ENCODE results near the gene EPN2. TPM values are rescaled to one million over a fixed set of nuclear protein-coding genes. Genes with fewer than 3 reads are reported as not detected.
"Not testable (repeated sequence)": the region's sequence is repeated elsewhere in the genome, so short reads cannot be mapped to it uniquely, and the experiment has no call there.

The EPN2 gene
- total RNA-seq (2021) = 113 TPM in 2 replicates
- Bru-seq, nascent RNA = percentile 89 among the genes with signal in this experiment
- percentile 95 among the genes with signal in this experiment for BruChase-seq, experiment 1, labeled RNA remaining after a 2-hour chase
- percentile 85 among the genes with signal in this experiment for BruChase-seq, experiment 2, labeled RNA remaining after a 6-hour chase
- long read RNA-seq, full-length matches to known transcripts = 26 of 76 reads
- long read RNA-seq, partial matches to known transcripts = 8 of 76 reads
- long read RNA-seq, other reads (novel, unspliced or antisense) = 42 of 76 reads

GRCh38 chr17:19237139-19237388 lies at the start of gene EPN2:
TSS of gene EPN2 (plus strand) at chr17:19237366. CDS start at chr17:19283120, 45,754 bp downstream.
- CTCF ChIA-PET; H3K9me3 ChIP-seq (ENCODE audit: insufficient read depth, low read depth); H3K36me3 ChIP-seq (ENCODE audit: low read depth); H3K9me2 ChIP-seq (ENCODE audit: insufficient read depth); BruUV-seq (replicated peaks); POLR2A ChIA-PET (ENCODE audit: unreplicated experiment); H3K27me3 ChIP-seq (ENCODE audit: insufficient read depth, low read depth); intact Hi-C loops (cut with micrococcal nuclease; ENCODE audit: unreplicated experiment): not testable (repeated sequence)
- H3K79me2 ChIP-seq (ENCODE audit: low read depth) = peaks cover 47% of the 10 kb centered on the region
- H3K4me2 ChIP-seq = peak within 1 kb of the TSS; percentile 88
- peaks cover 32% of the 10 kb centered on the region for H3K4me1 ChIP-seq (replicated peaks; ENCODE audit: insufficient read depth)
- peaks cover 27% of the 10 kb centered on the region for H3F3A ChIP-seq (ENCODE audit: insufficient read depth, low read depth)
- H3K27ac ChIP-seq = peak within 1 kb of the TSS; percentile 85
- peaks cover 13% of the 10 kb centered on the region; the same call in 1 of the 2 replicates for H4K20me1 ChIP-seq (ENCODE audit: insufficient read depth)
- H3K4me3 ChIP-seq = peak within 1 kb of the TSS; percentile 96
- DNase-seq = peak in 1 of 2 experiments; percentile 78
- H2AFZ ChIP-seq = peak within 1 kb of the TSS; percentile 86

DNA sequence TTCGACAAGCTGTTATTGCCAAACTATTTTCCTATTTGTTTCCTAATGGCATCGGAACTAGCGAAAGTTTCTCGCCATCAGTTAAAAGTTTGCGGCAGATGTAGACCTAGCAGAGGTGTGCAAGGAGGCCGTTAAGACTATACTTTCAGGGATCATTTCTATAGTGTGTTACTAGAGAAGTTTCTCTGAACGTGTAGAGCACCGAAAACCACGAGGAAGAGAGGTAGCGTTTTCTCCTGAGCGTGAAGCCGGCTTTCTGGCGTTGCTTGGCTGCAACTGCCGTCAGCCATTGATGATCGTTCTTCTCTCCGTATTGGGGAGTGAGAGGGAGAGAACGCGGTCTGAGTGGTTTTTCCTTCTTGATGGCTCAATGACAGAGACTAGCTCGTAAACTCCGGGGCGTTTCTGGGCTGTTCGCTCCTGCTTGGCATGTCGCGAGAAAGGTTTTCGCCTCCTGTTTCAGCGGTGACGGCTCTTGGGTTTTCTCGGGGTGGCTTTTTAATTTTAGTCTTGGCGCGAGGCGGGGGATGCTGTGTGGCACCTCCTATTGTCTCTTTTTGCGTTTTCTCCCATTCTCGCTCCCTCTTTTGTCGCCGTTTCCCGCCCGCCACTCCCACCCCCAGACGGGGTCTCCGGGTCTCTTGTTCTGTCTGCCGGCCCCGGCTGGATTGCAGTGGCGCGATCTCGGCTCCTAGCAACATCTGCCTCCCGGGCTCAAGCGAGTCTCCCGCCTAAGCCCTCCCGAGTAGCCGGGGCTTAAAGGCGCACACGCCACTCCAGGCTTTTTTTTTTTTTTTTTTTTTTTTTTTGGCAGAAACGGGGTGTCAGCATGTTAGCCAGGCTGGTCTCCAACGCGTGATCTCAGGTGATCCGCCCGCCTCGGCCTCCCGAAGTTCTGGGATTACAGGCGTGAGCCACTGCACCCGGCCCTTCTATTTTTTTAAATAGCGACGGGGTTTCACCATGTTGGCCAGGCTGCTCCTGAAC lies 49.0 kb upstream of the EPN2 start:
- intact Hi-C loops (cut with micrococcal nuclease; ENCODE audit: unreplicated experiment); CTCF ChIA-PET; H3K36me3 ChIP-seq (ENCODE audit: low read depth); H3K27ac ChIP-seq; H3K9me3 ChIP-seq (ENCODE audit: insufficient read depth, low read depth); POLR2A ChIA-PET (ENCODE audit: unreplicated experiment); H3K4me1 ChIP-seq (replicated peaks; ENCODE audit: insufficient read depth); H3F3A ChIP-seq (ENCODE audit: insufficient read depth, low read depth); H4K20me1 ChIP-seq (ENCODE audit: insufficient read depth); H2AFZ ChIP-seq; H3K4me2 ChIP-seq; H3K4me3 ChIP-seq; H3K27me3 ChIP-seq (ENCODE audit: insufficient read depth, low read depth); H3K79me2 ChIP-seq (ENCODE audit: low read depth); H3K9me2 ChIP-seq (ENCODE audit: insufficient read depth): not testable (repeated sequence)
- peak in 1 of 2 experiments; percentile 99 for DNase-seq
- BruUV-seq (replicated peaks) = TSS peak; percentile 100

DNA sequence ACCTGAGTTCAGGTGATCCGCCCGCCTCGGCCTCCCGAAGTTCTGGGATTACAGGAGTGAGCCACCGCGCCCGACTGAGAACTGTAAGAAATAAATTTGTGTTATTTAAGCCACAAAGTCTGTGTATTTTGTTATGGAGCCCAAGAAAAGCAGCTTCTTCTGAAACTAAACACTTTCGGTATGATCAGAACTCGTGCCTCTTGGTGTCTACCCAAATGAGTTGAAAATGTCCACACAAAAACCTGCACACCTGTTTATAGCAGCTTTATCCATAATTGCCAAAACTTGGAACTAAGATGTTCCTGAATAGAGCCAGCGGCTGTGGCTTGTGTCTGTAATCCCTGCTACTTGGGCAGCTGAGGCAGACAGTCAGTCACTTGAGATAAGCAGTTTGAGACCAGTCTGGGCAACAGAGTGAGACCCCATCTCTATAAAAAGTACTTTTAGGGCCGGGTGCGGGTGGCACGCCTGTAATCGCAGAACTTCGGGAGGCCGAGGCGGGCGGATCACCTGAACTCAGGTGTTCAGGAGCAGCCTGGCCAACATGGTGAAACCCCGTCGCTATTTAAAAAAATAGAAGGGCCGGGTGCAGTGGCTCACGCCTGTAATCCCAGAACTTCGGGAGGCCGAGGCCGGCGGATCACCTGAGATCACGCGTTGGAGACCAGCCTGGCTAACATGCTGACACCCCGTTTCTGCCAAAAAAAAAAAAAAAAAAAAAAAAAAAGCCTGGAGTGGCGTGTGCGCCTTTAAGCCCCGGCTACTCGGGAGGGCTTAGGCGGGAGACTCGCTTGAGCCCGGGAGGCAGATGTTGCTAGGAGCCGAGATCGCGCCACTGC lies 48.1 kb upstream of the EPN2 start:
- H3K27me3 ChIP-seq (ENCODE audit: insufficient read depth, low read depth); intact Hi-C loops (cut with micrococcal nuclease; ENCODE audit: unreplicated experiment); H3K4me1 ChIP-seq (replicated peaks; ENCODE audit: insufficient read depth); CTCF ChIA-PET; DNase-seq; BruUV-seq (replicated peaks); H3K36me3 ChIP-seq (ENCODE audit: low read depth); POLR2A ChIA-PET (ENCODE audit: unreplicated experiment); H3K79me2 ChIP-seq (ENCODE audit: low read depth); H2AFZ ChIP-seq; H4K20me1 ChIP-seq (ENCODE audit: insufficient read depth); H3K4me3 ChIP-seq; H3K4me2 ChIP-seq; H3K9me3 ChIP-seq (ENCODE audit: insufficient read depth, low read depth); H3K27ac ChIP-seq; H3K9me2 ChIP-seq (ENCODE audit: insufficient read depth); H3F3A ChIP-seq (ENCODE audit: insufficient read depth, low read depth): not testable (repeated sequence)

GRCh38 chr17:19189781-19190405 lies 47.3 kb upstream of the EPN2 start:
- DNase-seq; POLR2A ChIA-PET (ENCODE audit: unreplicated experiment); H3K9me3 ChIP-seq (ENCODE audit: insufficient read depth, low read depth); intact Hi-C loops (cut with micrococcal nuclease; ENCODE audit: unreplicated experiment); H3K4me3 ChIP-seq; H3K27me3 ChIP-seq (ENCODE audit: insufficient read depth, low read depth); H3K4me1 ChIP-seq (replicated peaks; ENCODE audit: insufficient read depth); H4K20me1 ChIP-seq (ENCODE audit: insufficient read depth); H3K27ac ChIP-seq; H2AFZ ChIP-seq; H3K4me2 ChIP-seq; H3K9me2 ChIP-seq (ENCODE audit: insufficient read depth); H3K79me2 ChIP-seq (ENCODE audit: low read depth); CTCF ChIA-PET; H3F3A ChIP-seq (ENCODE audit: insufficient read depth, low read depth); H3K36me3 ChIP-seq (ENCODE audit: low read depth): not testable (repeated sequence)
- BruUV-seq (replicated peaks) = TSS peak; percentile 98

Measured in PC-9 (cell line).